GM18909 (cell line): ENCODE data around the gene TSHZ2.
"Not testable (repeated sequence)": the region's sequence is repeated elsewhere in the genome, so short reads cannot be mapped to it uniquely, and the experiment has no call there.

Experiments used
- ATAC-seq: cut with Tn5 transposase; IDR thresholded peaks from one replicate; pipeline ENCODE4 v1.9.1; 2021; ENCODE audit warnings: mild to moderate bottlenecking; ENCODE audit not compliant: unreplicated experiment, poor library complexity

Gene TSHZ2

DNA sequence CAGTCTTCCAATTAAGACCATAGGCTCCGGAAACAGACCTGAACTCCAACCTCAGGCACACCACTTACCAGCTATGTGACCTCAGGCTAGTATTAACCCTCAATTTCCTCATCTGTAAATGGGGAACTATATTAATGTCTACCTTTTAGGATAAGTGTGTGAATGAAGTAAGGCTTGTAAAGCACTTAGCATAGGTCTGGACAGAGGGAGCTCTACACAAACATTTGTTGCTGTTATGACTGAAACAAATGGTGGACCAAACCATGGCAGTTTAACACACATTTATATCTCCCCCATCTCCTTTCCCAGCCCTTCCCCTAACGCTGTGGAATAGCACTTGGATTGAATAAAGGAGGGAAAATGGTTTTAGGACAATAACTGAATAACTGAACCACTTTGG, 48.7 kb downstream of the TSHZ2 start:
- ATAC-seq, result no peak

- ATAC-seq, result no peak
These were observed 49.8 kb downstream of the TSHZ2 start for GRCh38 chr20:53021934-53022333.

DNA sequence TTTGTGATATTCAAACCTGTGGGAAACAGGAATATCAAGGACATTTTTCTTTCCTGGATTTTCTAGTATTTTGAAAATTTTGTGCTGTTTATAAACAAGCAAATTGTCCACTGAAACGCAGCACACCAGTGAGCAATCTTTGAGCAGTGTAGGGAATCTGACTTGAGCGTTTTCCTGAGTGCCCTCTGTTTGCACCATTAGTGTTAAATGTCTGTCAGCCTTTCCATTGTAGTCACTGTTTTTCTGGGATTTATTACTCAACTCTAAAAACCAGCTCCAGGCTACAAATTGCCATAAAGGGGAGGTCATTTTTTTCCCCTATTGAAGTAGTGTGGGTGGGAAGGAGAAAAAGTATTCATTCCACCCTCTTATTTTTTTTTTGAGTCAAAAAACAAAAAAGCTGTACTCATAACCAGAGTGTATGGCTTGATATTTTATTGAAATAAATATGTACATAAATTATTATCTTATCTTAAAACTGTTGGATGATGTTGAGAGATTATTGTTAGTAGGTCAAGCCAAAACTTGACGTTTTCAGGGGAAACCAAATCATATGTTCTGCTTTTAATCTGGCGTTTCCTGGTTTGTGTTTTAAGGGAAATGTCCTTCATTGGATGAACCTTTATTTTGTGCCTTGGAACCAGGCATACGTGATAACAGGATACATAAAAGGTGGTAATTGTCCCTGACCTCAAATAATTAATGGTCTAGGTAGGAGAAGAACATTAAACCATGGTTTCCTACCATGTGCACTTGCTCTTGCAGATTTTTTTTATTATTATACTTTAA, 51.8 kb downstream of the TSHZ2 start:
- ATAC-seq, result no peak

DNA sequence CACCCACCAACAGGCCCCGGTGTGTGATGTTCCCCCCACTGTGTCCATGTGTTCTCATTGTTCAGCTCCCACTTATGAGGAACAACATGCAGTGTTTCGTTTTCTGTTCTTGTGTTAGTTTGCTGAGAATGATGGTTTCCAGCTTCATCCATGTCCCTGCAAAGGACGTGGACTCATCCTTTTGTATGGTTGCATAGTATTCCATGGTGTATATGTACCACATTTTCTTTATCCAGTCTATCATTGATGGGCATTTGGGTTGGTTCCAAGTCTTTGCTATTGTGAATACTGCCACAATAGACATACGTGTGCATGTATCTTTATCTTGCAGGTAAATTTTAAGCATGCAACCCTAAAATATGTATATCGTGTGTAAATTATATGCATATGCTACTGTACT, 52.5 kb downstream of the TSHZ2 start:
- not testable (repeated sequence) for ATAC-seq

- ATAC-seq, result no peak
These were observed 54.9 kb downstream of the TSHZ2 start for GRCh38 chr20:53027089-53027488.

DNA sequence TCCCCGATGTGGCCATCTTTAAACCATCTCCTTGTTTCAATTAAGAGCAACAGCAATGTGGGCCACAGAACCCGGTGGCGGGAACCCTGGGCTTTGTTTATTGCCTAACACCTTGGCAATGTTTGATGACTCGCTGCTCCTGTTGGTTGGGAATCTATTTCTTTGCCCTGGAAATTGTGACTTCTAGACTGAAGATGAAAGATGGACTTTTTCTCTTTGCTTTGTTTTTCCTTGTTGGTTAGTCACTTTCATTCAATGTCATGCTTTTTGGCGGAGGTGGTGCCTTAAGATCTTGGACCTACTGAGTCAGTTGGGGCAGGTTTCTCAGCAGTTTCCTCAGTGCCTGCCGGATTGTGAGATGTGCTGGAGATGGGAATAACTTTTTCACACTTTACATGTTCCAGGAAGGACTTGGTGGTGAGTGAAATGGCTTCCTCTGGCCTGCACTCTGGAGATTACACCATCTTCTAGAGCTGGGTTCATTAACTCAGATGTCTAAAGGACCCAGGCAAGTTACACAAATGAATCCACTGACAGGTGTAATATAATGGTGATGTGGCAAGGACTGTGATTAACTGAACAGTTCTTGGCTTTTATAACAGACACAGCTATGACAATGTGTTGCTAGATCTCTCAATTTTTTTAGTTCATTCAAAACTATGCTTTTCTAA, 56.3 kb downstream of the TSHZ2 start:
- no peak for ATAC-seq

- no peak for ATAC-seq
These were observed 57.9 kb downstream of the TSHZ2 start for GRCh38 chr20:53030061-53030460.

GRCh38 chr20:53032046-53032445, 59.9 kb downstream of the TSHZ2 start:
- no peak for ATAC-seq

- no peak for ATAC-seq
These were observed 60.3 kb downstream of the TSHZ2 start for GRCh38 chr20:53032478-53032932.

DNA sequence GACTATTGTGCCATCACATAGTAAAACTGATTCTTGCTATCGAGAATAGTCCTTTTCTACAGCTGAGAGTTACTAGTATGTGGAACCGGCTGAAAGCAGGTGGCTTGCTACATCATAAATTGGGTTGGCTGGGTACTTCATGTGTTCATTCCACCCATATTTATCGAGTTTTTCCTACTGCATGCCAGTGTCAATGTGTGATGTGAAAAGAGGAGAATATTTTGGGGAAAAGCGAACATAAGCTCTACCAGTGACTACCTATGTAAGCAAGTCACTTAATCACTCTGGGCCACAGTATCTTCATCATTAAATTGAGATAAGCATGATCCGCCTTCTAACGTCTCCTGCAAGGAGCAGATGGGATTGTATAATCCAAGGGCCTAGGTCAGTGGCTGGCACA, 61.0 kb downstream of the TSHZ2 start:
- ATAC-seq, result no peak

GRCh38 chr20:53034899-53035298, 62.7 kb downstream of the TSHZ2 start:
- no peak for ATAC-seq

DNA sequence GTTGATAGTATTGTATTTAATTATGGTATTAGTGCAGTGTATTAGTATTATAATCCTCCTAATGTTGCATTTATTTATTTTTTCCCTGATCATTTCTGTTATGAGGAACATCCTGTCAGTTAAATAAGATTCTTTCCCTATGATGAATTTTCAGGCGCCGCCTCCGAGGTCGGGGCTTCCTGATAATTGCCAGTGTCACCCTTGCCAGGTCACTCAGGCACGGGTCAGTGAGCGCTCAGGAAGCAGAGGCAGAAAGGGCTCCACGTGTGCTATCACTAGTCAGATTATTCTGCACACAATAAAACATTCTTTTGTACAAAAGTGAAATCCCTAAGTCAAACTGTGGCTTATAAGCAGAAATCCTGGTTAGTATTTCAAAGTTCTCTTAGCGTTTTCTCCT, 64.8 kb downstream of the TSHZ2 start:
- no peak for ATAC-seq

- no peak for ATAC-seq
These were observed 65.5 kb downstream of the TSHZ2 start for GRCh38 chr20:53037621-53038020.

DNA sequence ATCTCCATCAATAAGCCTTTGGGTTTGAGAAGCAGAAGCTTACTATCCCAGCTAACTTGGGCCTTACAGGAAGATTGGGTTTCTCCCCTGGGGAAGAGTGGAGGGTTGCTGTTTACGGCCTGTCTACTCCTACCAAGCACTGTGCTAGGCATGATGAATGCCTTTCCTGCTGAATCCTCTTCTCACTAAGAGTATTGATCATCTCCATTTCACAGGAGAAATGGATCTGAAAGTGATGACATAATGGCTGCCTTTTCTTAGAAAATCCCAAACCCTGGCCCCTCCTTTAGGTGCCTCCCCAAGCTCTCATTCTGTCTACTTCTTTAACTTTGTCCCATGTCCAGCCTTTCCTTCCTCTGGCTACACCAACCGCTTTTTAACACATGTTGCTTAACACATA, 66.1 kb downstream of the TSHZ2 start:
- ATAC-seq, result no peak

GRCh38 chr20:53040693-53041589, 68.8 kb downstream of the TSHZ2 start:
- no peak for ATAC-seq

GRCh38 chr20:53042521-53042920, 70.4 kb downstream of the TSHZ2 start:
- ATAC-seq, result no peak

DNA sequence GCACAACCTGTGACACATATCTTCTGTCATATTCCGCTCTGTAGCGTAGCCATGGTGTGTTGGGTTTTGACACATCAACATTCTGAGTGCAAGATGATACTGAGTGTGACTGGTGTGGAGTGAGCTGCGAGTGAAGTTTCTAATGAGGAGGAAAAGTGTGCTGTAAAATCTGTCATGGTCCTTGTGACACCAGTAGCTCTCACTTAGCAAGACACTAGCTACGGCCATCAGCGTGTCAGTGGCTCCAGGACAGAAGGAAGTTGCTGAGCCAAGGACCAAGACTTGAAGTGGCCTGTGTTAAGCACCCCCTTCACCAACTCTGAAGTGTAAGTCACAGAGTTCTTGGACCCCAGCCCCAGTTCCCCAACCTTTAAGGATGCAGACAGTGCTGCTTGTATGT, 72.1 kb downstream of the TSHZ2 start:
- ATAC-seq, result no peak

- no peak for ATAC-seq
These were observed 73.8 kb downstream of the TSHZ2 start for GRCh38 chr20:53045941-53046340.

DNA sequence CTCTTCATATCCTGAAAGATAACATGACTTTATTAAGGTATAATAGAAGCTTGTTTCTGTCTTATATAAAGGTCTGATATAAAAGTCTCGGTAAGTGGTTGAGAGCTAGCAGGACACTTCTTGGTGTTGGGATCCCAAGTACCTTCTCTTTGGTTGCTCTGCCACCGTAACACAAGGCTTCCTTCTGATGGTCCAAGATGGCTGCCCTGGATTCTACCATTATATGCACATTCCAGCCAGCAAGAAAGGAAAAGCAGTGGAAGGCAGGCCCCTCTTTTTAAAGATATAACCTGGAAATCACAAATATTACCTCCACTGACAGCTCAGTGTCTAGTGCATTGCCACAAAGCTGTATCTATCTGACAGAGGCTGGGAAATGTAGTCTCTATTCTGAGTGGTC, 75.0 kb downstream of the TSHZ2 start:
- no peak for ATAC-seq

DNA sequence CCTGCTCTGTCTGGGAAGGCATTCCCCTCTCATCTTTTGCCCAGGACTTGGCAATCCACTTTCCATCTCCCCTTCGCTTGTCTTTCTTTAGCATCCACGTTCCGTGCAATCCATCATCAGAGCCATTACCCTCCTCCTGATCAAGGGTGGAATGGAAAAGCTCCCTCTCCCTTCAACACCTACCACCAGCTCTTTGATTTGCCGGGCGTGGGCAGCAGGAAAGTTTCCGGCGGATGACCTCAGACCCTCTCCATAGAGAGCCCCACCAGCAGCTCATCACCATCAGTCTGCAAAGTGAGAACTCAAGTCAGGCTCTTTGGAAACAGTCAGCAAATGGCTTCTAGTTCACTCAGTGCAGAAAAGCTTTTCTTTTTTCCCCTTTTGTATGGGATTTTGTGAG, 76.2 kb downstream of the TSHZ2 start:
- ATAC-seq, result no peak

DNA sequence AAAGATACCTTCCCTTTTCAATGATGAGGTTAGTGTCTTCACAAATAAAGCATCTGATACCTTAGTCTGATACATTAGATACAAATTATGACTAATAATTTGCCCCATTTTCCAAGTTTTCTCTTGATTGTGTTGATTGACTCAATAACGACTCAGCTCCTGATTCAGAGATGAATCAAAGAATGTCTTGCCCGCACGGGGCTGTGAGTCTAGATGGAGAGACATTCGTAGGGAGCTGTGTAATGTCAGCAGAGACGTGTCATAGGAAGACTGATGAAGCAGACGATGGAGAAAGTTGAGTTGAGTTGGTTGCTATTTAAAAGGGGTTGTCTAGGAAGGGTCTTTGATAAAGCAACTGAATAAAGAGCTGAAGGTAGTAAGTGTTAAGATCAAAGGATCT, 78.2 kb downstream of the TSHZ2 start:
- no peak for ATAC-seq
